Measurements from ENCODE around the gene ELFN1.

ELFN1 gene

GRCh38 chr7:1669954-1670893, at the start of gene ELFN1:
TSS of gene ELFN1 (plus strand) at chr7:1670277. CDS start at chr7:1744597, 74,320 bp downstream.
- H3K9me3 ChIP-seq (ENCODE audit: severe bottlenecking) = no peaks in the 10 kb centered on the region
- no peak for TF ChIP-seq CTCF (IDR thresholded peaks at IDR 0.05; ENCODE audit: low read depth, low read length)
- H3K36me3 ChIP-seq = peaks cover 13% of the 10 kb centered on the region
- H3K27me3 ChIP-seq (ENCODE audit: insufficient read depth, low read depth, severe bottlenecking) = no peaks in the 10 kb centered on the region
- peak within 1 kb of the TSS; percentile 94 for H3K27ac ChIP-seq
- peak within 1 kb of the TSS; percentile 64 for H3K4me3 ChIP-seq (ENCODE audit: low read depth, low read length)
- DNase-seq = peak; percentile 96

GRCh38 chr7:1620835-1621234, 49.2 kb upstream of the ELFN1 start:
- peak overlapping the region; percentile 31 for H3K27ac ChIP-seq
- no peak for DNase-seq
- no peaks in the 10 kb centered on the region for H3K9me3 ChIP-seq (ENCODE audit: severe bottlenecking)
- H3K4me3 ChIP-seq (ENCODE audit: low read depth, low read length) = no peak overlapping the region
- no peak for TF ChIP-seq CTCF (IDR thresholded peaks at IDR 0.05; ENCODE audit: low read depth, low read length)
- no peaks in the 10 kb centered on the region for H3K27me3 ChIP-seq (ENCODE audit: insufficient read depth, low read depth, severe bottlenecking)
- no peaks in the 10 kb centered on the region for H3K36me3 ChIP-seq

GRCh38 chr7:1621718-1622117, 48.4 kb upstream of the ELFN1 start:
- no peak overlapping the region for H3K4me3 ChIP-seq (ENCODE audit: low read depth, low read length)
- H3K27me3 ChIP-seq (ENCODE audit: insufficient read depth, low read depth, severe bottlenecking) = no peaks in the 10 kb centered on the region
- peak; percentile 62 for DNase-seq
- peak overlapping the region; percentile 31 for H3K27ac ChIP-seq
- no peak for TF ChIP-seq CTCF (IDR thresholded peaks at IDR 0.05; ENCODE audit: low read depth, low read length)
- no peaks in the 10 kb centered on the region for H3K9me3 ChIP-seq (ENCODE audit: severe bottlenecking)
- H3K36me3 ChIP-seq = no peaks in the 10 kb centered on the region

GRCh38 chr7:1622441-1622840, 47.6 kb upstream of the ELFN1 start:
- Histone ChIP-seq H3K27me3 (ENCODE audit: insufficient read depth, low read depth, severe bottlenecking) (no peaks in the 10 kb centered on the region), H3K4me3 (ENCODE audit: low read depth, low read length) (no peak overlapping the region), H3K27ac (peak overlapping the region; percentile 31), H3K36me3 (no peaks in the 10 kb centered on the region), H3K9me3 (ENCODE audit: severe bottlenecking) (no peaks in the 10 kb centered on the region)
- TF ChIP-seq CTCF (IDR thresholded peaks at IDR 0.05; ENCODE audit: low read depth, low read length) = no peak
- no peak for DNase-seq

GRCh38 chr7:1623810-1624209, 46.3 kb upstream of the ELFN1 start:
- peak overlapping the region; percentile 80 for H3K27ac ChIP-seq
- H3K9me3 ChIP-seq (ENCODE audit: severe bottlenecking) = no peaks in the 10 kb centered on the region
- TF ChIP-seq CTCF (IDR thresholded peaks at IDR 0.05; ENCODE audit: low read depth, low read length) = no peak
- H3K36me3 ChIP-seq = no peaks in the 10 kb centered on the region
- H3K4me3 ChIP-seq (ENCODE audit: low read depth, low read length) = no peak overlapping the region
- no peak for DNase-seq
- H3K27me3 ChIP-seq (ENCODE audit: insufficient read depth, low read depth, severe bottlenecking) = no peaks in the 10 kb centered on the region
